Neural progenitor cell (in vitro differentiated cells): ENCODE measurements around the gene PURA. TPM values are rescaled to one million over a fixed set of nuclear protein-coding genes. Genes with fewer than 3 reads are reported as not detected.

Experiments
- DNase-seq: peaks from one replicate; pipeline ENCODE4 v3.0.0-alpha.2; 2016; ENCODE audit warnings: low spot score
- H2AFZ ChIP-seq: fragments of 200-600 bp; sonication (generic); replicated peaks from 2 replicates; pipeline ENCODE4 v1.6.1; 2016; ENCODE audit warnings: antibody characterized with exemption
- H3F3A ChIP-seq: fragments of 200-600 bp; sonication (generic); 2 replicates; pipeline ENCODE4 v1.6.1; 2016; ENCODE audit warnings: antibody characterized with exemption, low read depth
- H3K27ac ChIP-seq: fragments of 200-600 bp; sonication (generic); 2 replicates; pipeline ENCODE4 v1.5.1; 2016; ENCODE audit warnings: mild to moderate bottlenecking
- H3K27me3 ChIP-seq: fragments of 200-600 bp; sonication (generic); 2 replicates; pipeline ENCODE4 v1.6.1; 2016; ENCODE audit warnings: mild to moderate bottlenecking, moderate library complexity
- H3K36me3 ChIP-seq: fragments of 200-600 bp; sonication (generic); 2 replicates; pipeline ENCODE4 v1.5.1; 2016
- H3K4me1 ChIP-seq: fragments of 200-600 bp; sonication (generic); 2 replicates; pipeline ENCODE4 v1.6.1; 2016; ENCODE audit warnings: mixed run types
- H3K4me2 ChIP-seq: fragments of 200-600 bp; sonication (generic); 2 replicates; pipeline ENCODE4 v1.6.1; 2016
- H3K4me3 ChIP-seq: fragments of 200-600 bp; sonication (generic); 2 replicates; pipeline ENCODE4 v1.5.1; 2016
- H3K79me2 ChIP-seq: fragments of 200-600 bp; sonication (generic); 2 replicates; pipeline ENCODE4 v1.6.1; 2016; ENCODE audit warnings: low read depth
- H3K9ac ChIP-seq: fragments of 200-600 bp; sonication (generic); 2 replicates; pipeline ENCODE4 v1.6.1; 2016
- H3K9me3 ChIP-seq: fragments of 200-600 bp; sonication (generic); 2 replicates; pipeline ENCODE4 v1.5.1; 2016; ENCODE audit warnings: low read depth
- H4K20me1 ChIP-seq: fragments of 200-600 bp; sonication (generic); 2 replicates; pipeline ENCODE4 v1.6.1; 2016; ENCODE audit warnings: low read depth
- H3K27ac Mint-ChIP-seq: 3 replicates; pipeline ENCODE4 v1.8.0; 2021; ENCODE audit warnings: mixed read lengths
- H3K27me3 Mint-ChIP-seq: 2 replicates; pipeline ENCODE4 v1.8.0; 2022; ENCODE audit warnings: low read depth, mild to moderate bottlenecking, inconsistent platforms, moderate library complexity, mixed read lengths; ENCODE audit not compliant: insufficient read depth
- H3K36me3 Mint-ChIP-seq: 3 replicates; pipeline ENCODE4 v1.8.0; 2021; ENCODE audit warnings: mixed read lengths
- H3K4me1 Mint-ChIP-seq: 3 replicates; pipeline ENCODE4 v1.8.0; 2021; ENCODE audit warnings: mixed read lengths
- H3K4me3 Mint-ChIP-seq: 3 replicates; pipeline ENCODE4 v1.8.0; 2021; ENCODE audit warnings: mild to moderate bottlenecking, moderate library complexity, mixed read lengths
- H3K9me3 Mint-ChIP-seq: 3 replicates; pipeline ENCODE4 v1.8.0; 2020; ENCODE audit warnings: mixed read lengths
- EZH2 ChIP-seq: fragments of 200-600 bp; sonication (generic); IDR thresholded peaks from 2 replicates; pipeline ENCODE4 v1.6.1; 2017; ENCODE audit warnings: antibody characterized with exemption, mild to moderate bottlenecking, moderate library complexity
- EZH2phosphoT487 ChIP-seq: fragments of 200-600 bp; sonication (generic); IDR thresholded peaks from 2 replicates; pipeline ENCODE4 v1.6.1; 2017; ENCODE audit warnings: antibody characterized with exemption
- total RNA-seq: library from RNA; depleted of rRNA; stranded (reverse); fragments of >200 nt; gene quantifications from 2 replicates; pipeline ENCODE4 v1.2.3, GENCODE V29; 2015; ENCODE audit warnings: low replicate concordance
- TF ChIP-seq, protein P1 (sequence below): fragments of 200-600 bp; sonication (generic); IDR thresholded peaks from 2 replicates; pipeline ENCODE4 v1.5.1; 2017; ENCODE audit warnings: antibody characterized with exemption, mild to moderate bottlenecking

Gene PURA
- total RNA-seq, 1 donor from 2014 or later: 2.6 TPM

GRCh38 chr5:140165101-140165922 is 51.4 kb downstream of the PURA start:
- no peak for DNase-seq
- H3K27me3 ChIP-seq: no peaks in the 10 kb centered on the region
- H3K4me3 ChIP-seq: no peak overlapping the region
- no peak overlapping the region for H2AFZ ChIP-seq
- H3K4me1 ChIP-seq: no peaks in the 10 kb centered on the region
- no peak overlapping the region for H3K27ac ChIP-seq
- Mint-ChIP-seq H3K36me3 (no peaks in the 10 kb centered on the region), H3K4me1 (peaks cover 3% of the 10 kb centered on the region), H3K4me3 (no peak overlapping the region), H3K9me3 (no peaks in the 10 kb centered on the region), H3K27ac (no peak overlapping the region), H3K27me3 (no peaks in the 10 kb centered on the region)
- H3K79me2 ChIP-seq: no peaks in the 10 kb centered on the region
- no peaks in the 10 kb centered on the region for H3F3A ChIP-seq
- no peaks in the 10 kb centered on the region for H3K36me3 ChIP-seq
- TF ChIP-seq EZH2 (no peak), EZH2phosphoT487 (no peak)
- TF ChIP-seq, protein P1, sequence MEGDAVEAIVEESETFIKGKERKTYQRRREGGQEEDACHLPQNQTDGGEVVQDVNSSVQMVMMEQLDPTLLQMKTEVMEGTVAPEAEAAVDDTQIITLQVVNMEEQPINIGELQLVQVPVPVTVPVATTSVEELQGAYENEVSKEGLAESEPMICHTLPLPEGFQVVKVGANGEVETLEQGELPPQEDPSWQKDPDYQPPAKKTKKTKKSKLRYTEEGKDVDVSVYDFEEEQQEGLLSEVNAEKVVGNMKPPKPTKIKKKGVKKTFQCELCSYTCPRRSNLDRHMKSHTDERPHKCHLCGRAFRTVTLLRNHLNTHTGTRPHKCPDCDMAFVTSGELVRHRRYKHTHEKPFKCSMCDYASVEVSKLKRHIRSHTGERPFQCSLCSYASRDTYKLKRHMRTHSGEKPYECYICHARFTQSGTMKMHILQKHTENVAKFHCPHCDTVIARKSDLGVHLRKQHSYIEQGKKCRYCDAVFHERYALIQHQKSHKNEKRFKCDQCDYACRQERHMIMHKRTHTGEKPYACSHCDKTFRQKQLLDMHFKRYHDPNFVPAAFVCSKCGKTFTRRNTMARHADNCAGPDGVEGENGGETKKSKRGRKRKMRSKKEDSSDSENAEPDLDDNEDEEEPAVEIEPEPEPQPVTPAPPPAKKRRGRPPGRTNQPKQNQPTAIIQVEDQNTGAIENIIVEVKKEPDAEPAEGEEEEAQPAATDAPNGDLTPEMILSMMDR: no peak
- H3K4me2 ChIP-seq: no peak overlapping the region
- no peaks in the 10 kb centered on the region for H4K20me1 ChIP-seq
- no peaks in the 10 kb centered on the region for H3K9me3 ChIP-seq
- H3K9ac ChIP-seq: no peak overlapping the region

- Histone ChIP-seq H3F3A (no peaks in the 10 kb centered on the region), H3K4me1 (no peaks in the 10 kb centered on the region), H3K79me2 (no peaks in the 10 kb centered on the region), H3K4me3 (no peak overlapping the region), H4K20me1 (no peaks in the 10 kb centered on the region), H3K27ac (no peak overlapping the region), H3K9me3 (no peaks in the 10 kb centered on the region), H3K36me3 (no peaks in the 10 kb centered on the region), H3K9ac (no peak overlapping the region), H2AFZ (no peak overlapping the region), H3K27me3 (no peaks in the 10 kb centered on the region), H3K4me2 (no peak overlapping the region)
- Mint-ChIP-seq H3K9me3 (no peaks in the 10 kb centered on the region), H3K36me3 (no peaks in the 10 kb centered on the region), H3K4me1 (no peaks in the 10 kb centered on the region), H3K27ac (no peak overlapping the region), H3K27me3 (no peaks in the 10 kb centered on the region), H3K4me3 (no peak overlapping the region)
- TF ChIP-seq, protein P1: no peak
- TF ChIP-seq EZH2phosphoT487 (no peak), EZH2 (no peak)
- no peak for DNase-seq
These were observed 52.0 kb downstream of the PURA start for GRCh38 chr5:140165923-140166270.

DNA sequence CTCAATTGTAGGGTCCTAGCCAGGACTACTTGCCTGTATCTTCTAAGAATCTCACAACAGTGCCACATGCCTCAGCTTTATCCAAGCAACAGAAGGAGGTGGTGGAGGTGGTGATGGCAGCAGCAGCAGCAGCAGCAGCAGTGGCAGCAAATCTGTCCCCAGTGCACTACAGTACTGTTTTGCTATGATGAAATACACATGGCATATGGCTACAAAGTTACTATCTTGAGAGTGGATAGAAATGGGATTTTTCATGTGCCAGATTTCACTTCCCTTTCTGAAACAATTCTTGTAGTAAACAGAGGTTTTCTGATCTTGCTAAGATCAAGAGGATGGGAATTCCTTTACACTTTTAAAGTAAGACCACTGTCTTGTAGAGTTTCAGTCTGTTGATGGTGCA is 53.0 kb downstream of the PURA start:
- H2AFZ ChIP-seq: no peak overlapping the region
- H3K4me2 ChIP-seq: no peak overlapping the region
- Mint-ChIP-seq H3K9me3 (no peaks in the 10 kb centered on the region), H3K4me3 (no peak overlapping the region), H3K27me3 (no peaks in the 10 kb centered on the region), H3K36me3 (no peaks in the 10 kb centered on the region), H3K27ac (no peak overlapping the region), H3K4me1 (no peaks in the 10 kb centered on the region)
- no peaks in the 10 kb centered on the region for H3F3A ChIP-seq
- H3K27me3 ChIP-seq: no peaks in the 10 kb centered on the region
- H3K36me3 ChIP-seq: no peaks in the 10 kb centered on the region
- no peak overlapping the region for H3K9ac ChIP-seq
- no peak for DNase-seq
- TF ChIP-seq EZH2 (no peak), EZH2phosphoT487 (no peak)
- TF ChIP-seq, protein P1: no peak
- H3K79me2 ChIP-seq: no peaks in the 10 kb centered on the region
- no peaks in the 10 kb centered on the region for H3K9me3 ChIP-seq
- no peaks in the 10 kb centered on the region for H3K4me1 ChIP-seq
- H4K20me1 ChIP-seq: no peaks in the 10 kb centered on the region
- no peak overlapping the region for H3K4me3 ChIP-seq
- H3K27ac ChIP-seq: no peak overlapping the region
